Measurements from ENCODE around the gene FMNL2.

FMNL2 gene

GRCh38 chr2:152557273-152557888 lies 222.4 kb downstream of the FMNL2 start:
- no peak overlapping the region for H3K27ac ChIP-seq
- H3K4me3 ChIP-seq: no peak overlapping the region

GRCh38 chr2:152558158-152558984 lies 223.4 kb downstream of the FMNL2 start:
- peak overlapping the region in 1 of 21 experiments; percentile 39 for H3K27ac ChIP-seq

GRCh38 chr2:152559008-152559407 lies 224.0 kb downstream of the FMNL2 start:
- H3K27ac ChIP-seq: no peak overlapping the region
- H3K4me3 ChIP-seq: no peak overlapping the region

More at GRCh38 chr2:152558158-152558984, 223.4 kb downstream of the FMNL2 start:
- no peak overlapping the region for H3K4me3 ChIP-seq

GRCh38 chr2:152560166-152560565 lies 225.2 kb downstream of the FMNL2 start:
- Histone ChIP-seq H3K27ac (no peak overlapping the region), H3K4me3 (no peak overlapping the region)

- Histone ChIP-seq H3K27ac (no peak overlapping the region), H3K4me3 (no peak overlapping the region)
Observed at GRCh38 chr2:152560873-152561595, 226.1 kb downstream of the FMNL2 start.

GRCh38 chr2:152562198-152562884 lies 227.4 kb downstream of the FMNL2 start:
- Histone ChIP-seq H3K4me3 (no peak overlapping the region), H3K27ac (no peak overlapping the region)

- Histone ChIP-seq H3K27ac (no peak overlapping the region), H3K4me3 (no peak overlapping the region)
Observed at GRCh38 chr2:152563764-152564163, 228.8 kb downstream of the FMNL2 start.

GRCh38 chr2:152564754-152565551 lies 230.0 kb downstream of the FMNL2 start:
- H3K27ac ChIP-seq: no peak overlapping the region
- H3K4me3 ChIP-seq: no peak overlapping the region

GRCh38 chr2:152565884-152566727 lies 231.1 kb downstream of the FMNL2 start:
- Histone ChIP-seq H3K27ac (no peak overlapping the region), H3K4me3 (no peak overlapping the region)

- no peak overlapping the region for H3K27ac ChIP-seq
- no peak overlapping the region for H3K4me3 ChIP-seq
Observed at GRCh38 chr2:152566728-152567069, 231.7 kb downstream of the FMNL2 start.

- no peak overlapping the region for H3K27ac ChIP-seq
Observed at GRCh38 chr2:152568531-152568930, 233.6 kb downstream of the FMNL2 start.

GRCh38 chr2:152569186-152569585 lies 234.2 kb downstream of the FMNL2 start:
- H3K4me3 ChIP-seq: no peak overlapping the region
- no peak overlapping the region for H3K27ac ChIP-seq

More at GRCh38 chr2:152568531-152568930, 233.6 kb downstream of the FMNL2 start:
- no peak overlapping the region for H3K4me3 ChIP-seq

GRCh38 chr2:152571048-152571766 lies 236.2 kb downstream of the FMNL2 start:
- H3K27ac ChIP-seq: no peak overlapping the region
- no peak overlapping the region for H3K4me3 ChIP-seq

GRCh38 chr2:152572031-152572430 lies 237.1 kb downstream of the FMNL2 start:
- peak overlapping the region in 1 of 21 experiments; percentile 15 for H3K27ac ChIP-seq

GRCh38 chr2:152573168-152573567 lies 238.2 kb downstream of the FMNL2 start:
- Histone ChIP-seq H3K4me3 (no peak overlapping the region), H3K27ac (peak overlapping the region in 2 of 21 experiments; percentile 6 to 20)

More at GRCh38 chr2:152572031-152572430, 237.1 kb downstream of the FMNL2 start:
- no peak overlapping the region for H3K4me3 ChIP-seq

- Histone ChIP-seq H3K27ac (no peak overlapping the region), H3K4me3 (no peak overlapping the region)
Observed at GRCh38 chr2:152577579-152577978, 242.6 kb downstream of the FMNL2 start.

GRCh38 chr2:152578573-152578972 lies 243.6 kb downstream of the FMNL2 start:
- Histone ChIP-seq H3K27ac (no peak overlapping the region), H3K4me3 (no peak overlapping the region)

- no peak overlapping the region for H3K27ac ChIP-seq
- no peak overlapping the region for H3K4me3 ChIP-seq
Observed at GRCh38 chr2:152580714-152581113, 245.7 kb downstream of the FMNL2 start.
